ELF-1 (cell line): ENCODE results near the gene GOLGA8B.
"Not testable (repeated sequence)": the region's sequence is repeated elsewhere in the genome, so short reads cannot be mapped to it uniquely, and the experiment has no call there.

Source experiments
- DNase-seq: peaks from one replicate; pipeline ENCODE4 v3.0.0-alpha.2; 2016; ENCODE audit warnings: low read depth, low spot score

Gene GOLGA8B

GRCh38 chr15:34564711-34565110 is 18.7 kb downstream of the GOLGA8B start:
- DNase-seq: not testable (repeated sequence)

GRCh38 chr15:34560814-34561213 is 22.6 kb downstream of the GOLGA8B start:
- not testable (repeated sequence) for DNase-seq

GRCh38 chr15:34559764-34560163 is 23.7 kb downstream of the GOLGA8B start:
- not testable (repeated sequence) for DNase-seq

- DNase-seq: not testable (repeated sequence)
Measured at GRCh38 chr15:34555162-34555561, 28.3 kb downstream of the GOLGA8B start.

- not testable (repeated sequence) for DNase-seq
Measured at GRCh38 chr15:34554716-34555115, 28.7 kb downstream of the GOLGA8B start.

- DNase-seq: not testable (repeated sequence)
Measured at GRCh38 chr15:34554126-34554525, 29.3 kb downstream of the GOLGA8B start.

GRCh38 chr15:34550129-34550528 is 33.3 kb downstream of the GOLGA8B start:
- not testable (repeated sequence) for DNase-seq

- not testable (repeated sequence) for DNase-seq
Measured at GRCh38 chr15:34549381-34549809, 34.1 kb downstream of the GOLGA8B start.

GRCh38 chr15:34543860-34544649 is 39.4 kb downstream of the GOLGA8B start:
- not testable (repeated sequence) for DNase-seq

- not testable (repeated sequence) for DNase-seq
Measured at GRCh38 chr15:34535857-34536256, 47.6 kb downstream of the GOLGA8B start.
